Astrocyte (in vitro differentiated cells and primary cell): ENCODE results near the gene PCSK5.

ENCODE experiments used
- CTCF ChIP-seq: IDR thresholded peaks from 2 replicates; pipeline ENCODE4 v1.5.1; 2011; ENCODE audit warnings: low read depth, mild to moderate bottlenecking, inconsistent platforms, low read length, moderate library complexity; ENCODE audit not compliant: insufficient read depth
- EZH2 ChIP-seq: IDR thresholded peaks from 2 replicates; pipeline ENCODE4 v1.6.1; 2012; ENCODE audit warnings: mild to moderate bottlenecking, low read length, inconsistent platforms; ENCODE audit not compliant: insufficient read depth

GRCh38 chr9:75918154-75918553 is 27.7 kb downstream of the PCSK5 start:
- TF ChIP-seq CTCF (no peak), EZH2 (no peak)
